ENCODE data around the gene SLC25A6. TPM values are rescaled to one million over a fixed set of nuclear protein-coding genes. Genes with fewer than 3 reads are reported as not detected.
"Not testable (repeated sequence)": the region's sequence is repeated elsewhere in the genome, so short reads cannot be mapped to it uniquely, and the experiment has no call there.

Gene SLC25A6
- total and polyA plus RNA-seq, 9 donors: 105 to 703 (median 519) TPM

GRCh38 chrX:1433646-1434357, 41.9 kb upstream of the SLC25A6 start:
- no peaks in the 10 kb centered on the region for H3K4me1 ChIP-seq (ENCODE audit: insufficient read depth)
- TF ChIP-seq CTCF (IDR thresholded peaks at IDR 0.05) (no peak), EP300 (IDR thresholded peaks at IDR 0.05) (no peak), POLR2A (IDR thresholded peaks at IDR 0.05) (no peak)
- H3K27ac ChIP-seq: no peak overlapping the region
- 91 to 98% (median 94%) methylated on average over 19 of the region's 19 CpGs for WGBS, 3 donors
- peak in 1 of 5 donors; percentile 9 for DNase-seq
- no peak overlapping the region for H3K4me3 ChIP-seq
- intact Hi-C loops (cut with DNase I): no loop called here
- H3K9me3 ChIP-seq: no peaks in the 10 kb centered on the region
- H3K36me3 ChIP-seq: no peaks in the 10 kb centered on the region
- no peaks in the 10 kb centered on the region for H3K27me3 ChIP-seq

GRCh38 chrX:1430451-1430850, 38.5 kb upstream of the SLC25A6 start:
- no peaks in the 10 kb centered on the region for H3K9me3 ChIP-seq
- intact Hi-C loops (cut with DNase I): no loop called here
- no peak overlapping the region for H3K4me3 ChIP-seq
- H3K27ac ChIP-seq: no peak overlapping the region
- 96 to 98% (median 97%) methylated on average over 10 of the region's 10 CpGs for WGBS, 3 donors
- peak in 1 of 5 donors; percentile 7 for DNase-seq
- no peaks in the 10 kb centered on the region for H3K27me3 ChIP-seq
- no peaks in the 10 kb centered on the region for H3K4me1 ChIP-seq (ENCODE audit: insufficient read depth)
- TF ChIP-seq CTCF (IDR thresholded peaks at IDR 0.05): no peak
- no peaks in the 10 kb centered on the region for H3K36me3 ChIP-seq

- H3K36me3 ChIP-seq: no peaks in the 10 kb centered on the region
- DNase-seq: peak in 1 of 5 donors; percentile 32
- 93 to 95% (median 94%) methylated on average over 32 of the region's 32 CpGs for WGBS, 3 donors
Measured at GRCh38 chrX:1427756-1428155, 35.8 kb upstream of the SLC25A6 start.

GRCh38 chrX:1426321-1426720, 34.4 kb upstream of the SLC25A6 start:
- 90 to 91% (median 91%) methylated on average over 16 of the region's 16 CpGs for WGBS, 3 donors
- DNase-seq: peak in 1 of 5 donors; percentile 19
- not testable (repeated sequence) for H3K36me3 ChIP-seq

More at GRCh38 chrX:1427756-1428155, 35.8 kb upstream of the SLC25A6 start:
- Histone ChIP-seq H3K4me3 (no peak overlapping the region), H3K9me3 (no peaks in the 10 kb centered on the region), H3K27me3 (no peaks in the 10 kb centered on the region), H3K27ac (no peak overlapping the region), H3K4me1 (ENCODE audit: insufficient read depth) (no peaks in the 10 kb centered on the region)
- TF ChIP-seq POLR2A (IDR thresholded peaks at IDR 0.05) (no peak), CTCF (IDR thresholded peaks at IDR 0.05) (no peak), EP300 (IDR thresholded peaks at IDR 0.05) (no peak)
- intact Hi-C loops (cut with DNase I): no loop called here

GRCh38 chrX:1425381-1425780, 33.5 kb upstream of the SLC25A6 start:
- TF ChIP-seq CTCF (IDR thresholded peaks at IDR 0.05) (no peak), POLR2A (IDR thresholded peaks at IDR 0.05) (no peak), EP300 (IDR thresholded peaks at IDR 0.05) (no peak)
- Histone ChIP-seq H3K27ac (no peak overlapping the region), H3K4me3 (no peak overlapping the region), H3K9me3 (peaks cover 0 to 4% of the 10 kb centered on the region in 2 donors), H3K36me3 (no peaks in the 10 kb centered on the region), H3K27me3 (no peaks in the 10 kb centered on the region), H3K4me1 (ENCODE audit: insufficient read depth) (no peaks in the 10 kb centered on the region)
- peak in 1 of 5 donors; percentile 5 for DNase-seq
- intact Hi-C loops (cut with DNase I): no loop called here
- WGBS, 3 donors: 78 to 89% (median 79%) methylated on average over 10 of the region's 10 CpGs

More at GRCh38 chrX:1426321-1426720, 34.4 kb upstream of the SLC25A6 start:
- H3K4me1 ChIP-seq (ENCODE audit: insufficient read depth); H3K27me3 ChIP-seq; intact Hi-C loops (cut with DNase I); H3K4me3 ChIP-seq; H3K9me3 ChIP-seq; H3K27ac ChIP-seq: not testable (repeated sequence)

All from ovary (tissue), 9 donors.